Measurements from ENCODE around the gene THAP4.

Gene THAP4

GRCh38 chr2:241620419-241620769, 16.6 kb downstream of the THAP4 start:
- no peak overlapping the region for H3K4me3 ChIP-seq
- no peaks in the 10 kb centered on the region for H3K9me3 ChIP-seq (ENCODE audit: low read depth, low read length)
- H3K9ac ChIP-seq (ENCODE audit: insufficient read length): no peak overlapping the region
- TF ChIP-seq EZH2 (IDR thresholded peaks at IDR 0.05): no peak
- no peak for TF ChIP-seq POLR2AphosphoS5 (IDR thresholded peaks at IDR 0.05; ENCODE audit: borderline replicate concordance, low read depth, low read length)
- TF ChIP-seq FOXP2 (optimal IDR thresholded peaks at IDR 0.05; ENCODE audit: control extremely low read depth, extremely low read length, insufficient read depth): no peak
- peaks cover 4% of the 10 kb centered on the region; the same call in 1 of the 2 replicates for H3K36me3 ChIP-seq (ENCODE audit: insufficient read depth, low read length)
- no peak overlapping the region for H3K27ac ChIP-seq
- DNase-seq (ENCODE audit: low read depth, low spot score): no peak

GRCh38 chr2:241619597-241620418, 17.1 kb downstream of the THAP4 start:
- H3K9me3 ChIP-seq (ENCODE audit: low read depth, low read length): no peaks in the 10 kb centered on the region
- no peak for TF ChIP-seq EZH2 (IDR thresholded peaks at IDR 0.05)
- TF ChIP-seq FOXP2 (optimal IDR thresholded peaks at IDR 0.05; ENCODE audit: control extremely low read depth, extremely low read length, insufficient read depth): no peak
- TF ChIP-seq POLR2AphosphoS5 (IDR thresholded peaks at IDR 0.05; ENCODE audit: borderline replicate concordance, low read depth, low read length): no peak
- no peak overlapping the region for H3K27ac ChIP-seq
- no peak overlapping the region for H3K4me3 ChIP-seq
- peaks cover 4% of the 10 kb centered on the region; the same call in 1 of the 2 replicates for H3K36me3 ChIP-seq (ENCODE audit: insufficient read depth, low read length)
- no peak overlapping the region for H3K9ac ChIP-seq (ENCODE audit: insufficient read length)
- DNase-seq (ENCODE audit: low read depth, low spot score): no peak

- H3K27ac ChIP-seq: no peak overlapping the region
- TF ChIP-seq FOXP2 (optimal IDR thresholded peaks at IDR 0.05; ENCODE audit: control extremely low read depth, extremely low read length, insufficient read depth) (no peak), EZH2 (IDR thresholded peaks at IDR 0.05) (no peak), POLR2AphosphoS5 (IDR thresholded peaks at IDR 0.05; ENCODE audit: borderline replicate concordance, low read depth, low read length) (no peak)
- H3K36me3 ChIP-seq (ENCODE audit: insufficient read depth, low read length): peaks cover 4% of the 10 kb centered on the region; the same call in 1 of the 2 replicates
- DNase-seq (ENCODE audit: low read depth, low spot score): no peak
- H3K9me3 ChIP-seq (ENCODE audit: low read depth, low read length): no peaks in the 10 kb centered on the region
- no peak overlapping the region for H3K4me3 ChIP-seq
- H3K9ac ChIP-seq (ENCODE audit: insufficient read length): no peak overlapping the region
These were observed 18.1 kb downstream of the THAP4 start for GRCh38 chr2:241618829-241619228.

- Histone ChIP-seq H3K36me3 (ENCODE audit: insufficient read depth, low read length) (peaks cover 4% of the 10 kb centered on the region; the same call in 1 of the 2 replicates), H3K9me3 (ENCODE audit: low read depth, low read length) (no peaks in the 10 kb centered on the region), H3K4me3 (no peak overlapping the region), H3K9ac (ENCODE audit: insufficient read length) (no peak overlapping the region), H3K27ac (no peak overlapping the region)
- no peak for DNase-seq (ENCODE audit: low read depth, low spot score)
- no peak for TF ChIP-seq EZH2 (IDR thresholded peaks at IDR 0.05)
- TF ChIP-seq FOXP2 (optimal IDR thresholded peaks at IDR 0.05; ENCODE audit: control extremely low read depth, extremely low read length, insufficient read depth): no peak
- no peak for TF ChIP-seq POLR2AphosphoS5 (IDR thresholded peaks at IDR 0.05; ENCODE audit: borderline replicate concordance, low read depth, low read length)
These were observed 18.6 kb downstream of the THAP4 start for GRCh38 chr2:241618296-241618805.

- TF ChIP-seq EZH2 (IDR thresholded peaks at IDR 0.05) (no peak), FOXP2 (optimal IDR thresholded peaks at IDR 0.05; ENCODE audit: control extremely low read depth, extremely low read length, insufficient read depth) (no peak)
- Histone ChIP-seq H3K36me3 (ENCODE audit: insufficient read depth, low read length) (peaks cover 4% of the 10 kb centered on the region; the same call in 1 of the 2 replicates), H3K9ac (ENCODE audit: insufficient read length) (no peak overlapping the region), H3K27ac (no peak overlapping the region), H3K4me3 (no peak overlapping the region), H3K9me3 (ENCODE audit: low read depth, low read length) (no peaks in the 10 kb centered on the region)
- DNase-seq (ENCODE audit: low read depth, low spot score): no peak
These were observed 19.4 kb downstream of the THAP4 start for GRCh38 chr2:241617431-241618154.

GRCh38 chr2:241616168-241617125, 20.5 kb downstream of the THAP4 start:
- TF ChIP-seq POLR2AphosphoS5 (IDR thresholded peaks at IDR 0.05; ENCODE audit: borderline replicate concordance, low read depth, low read length): no peak
- no peak for TF ChIP-seq FOXP2 (optimal IDR thresholded peaks at IDR 0.05; ENCODE audit: control extremely low read depth, extremely low read length, insufficient read depth)
- TF ChIP-seq EZH2 (IDR thresholded peaks at IDR 0.05): no peak
- H3K36me3 ChIP-seq (ENCODE audit: insufficient read depth, low read length): peaks cover 4% of the 10 kb centered on the region; the same call in 1 of the 2 replicates
- H3K9me3 ChIP-seq (ENCODE audit: low read depth, low read length): no peaks in the 10 kb centered on the region
- no peak for DNase-seq (ENCODE audit: low read depth, low spot score)
- H3K4me3 ChIP-seq: no peak overlapping the region
- no peak overlapping the region for H3K9ac ChIP-seq (ENCODE audit: insufficient read length)
- no peak overlapping the region for H3K27ac ChIP-seq

- peaks cover 2% of the 10 kb centered on the region; the same call in 1 of the 2 replicates for H3K36me3 ChIP-seq (ENCODE audit: insufficient read depth, low read length)
- H3K4me3 ChIP-seq: no peak overlapping the region
- H3K9ac ChIP-seq (ENCODE audit: insufficient read length): no peak overlapping the region
- TF ChIP-seq FOXP2 (optimal IDR thresholded peaks at IDR 0.05; ENCODE audit: control extremely low read depth, extremely low read length, insufficient read depth) (no peak), EZH2 (IDR thresholded peaks at IDR 0.05) (no peak), POLR2AphosphoS5 (IDR thresholded peaks at IDR 0.05; ENCODE audit: borderline replicate concordance, low read depth, low read length) (no peak)
- no peak for DNase-seq (ENCODE audit: low read depth, low spot score)
- no peaks in the 10 kb centered on the region for H3K9me3 ChIP-seq (ENCODE audit: low read depth, low read length)
- H3K27ac ChIP-seq: no peak overlapping the region
These were observed 21.4 kb downstream of the THAP4 start for GRCh38 chr2:241615522-241616052.

Data from SK-N-MC (cell line).